SJCRH30 (cell line): ENCODE measurements around the gene IFIT5. TPM values are rescaled to one million over a fixed set of nuclear protein-coding genes. Genes with fewer than 3 reads are reported as not detected.
"Not testable (repeated sequence)": the region's sequence is repeated elsewhere in the genome, so short reads cannot be mapped to it uniquely, and the experiment has no call there.

Experiments
- DNase-seq, 2 experiments: peaks; one replicate each; pipeline ENCODE4 v3.0.0-alpha.2; 2015 to 2020
- H3K27ac ChIP-seq: fragments of 250-450 bp; sonication (Bioruptor Pico); 2 replicates; pipeline ENCODE4 v1.5.1; 2020; ENCODE audit warnings: mild to moderate bottlenecking, moderate library complexity
- H3K27me3 ChIP-seq: fragments of 250-450 bp; sonication (Bioruptor Pico); 2 replicates; pipeline ENCODE4 v1.5.1; 2020; ENCODE audit warnings: mild to moderate bottlenecking, moderate library complexity
- H3K36me3 ChIP-seq: fragments of 250-450 bp; sonication (Bioruptor Pico); 2 replicates; pipeline ENCODE4 v1.5.1; 2020; ENCODE audit warnings: mild to moderate bottlenecking, moderate library complexity
- H3K4me1 ChIP-seq: fragments of 250-450 bp; sonication (Bioruptor Pico); 2 replicates; pipeline ENCODE4 v1.5.1; 2020; ENCODE audit warnings: mild to moderate bottlenecking, moderate library complexity
- H3K4me3 ChIP-seq: fragments of 250-450 bp; sonication (Bioruptor Pico); 2 replicates; pipeline ENCODE4 v1.5.1; 2020; ENCODE audit warnings: mild to moderate bottlenecking, moderate library complexity
- H3K9me3 ChIP-seq: fragments of 250-450 bp; sonication (Bioruptor Pico); replicated peaks from 2 replicates; pipeline ENCODE4 v1.5.1; 2020; ENCODE audit warnings: mild to moderate bottlenecking, moderate library complexity
- total RNA-seq: library from RNA; depleted of rRNA; stranded (reverse); fragments of >200 nt; shearing (Covaris generic); gene quantifications from 2 replicates; pipeline ENCODE4 v1.2.3, GENCODE V29; 2014

The IFIT5 gene
- total RNA-seq, 1 experiment from 2014 or later = 8.1 TPM

DNA sequence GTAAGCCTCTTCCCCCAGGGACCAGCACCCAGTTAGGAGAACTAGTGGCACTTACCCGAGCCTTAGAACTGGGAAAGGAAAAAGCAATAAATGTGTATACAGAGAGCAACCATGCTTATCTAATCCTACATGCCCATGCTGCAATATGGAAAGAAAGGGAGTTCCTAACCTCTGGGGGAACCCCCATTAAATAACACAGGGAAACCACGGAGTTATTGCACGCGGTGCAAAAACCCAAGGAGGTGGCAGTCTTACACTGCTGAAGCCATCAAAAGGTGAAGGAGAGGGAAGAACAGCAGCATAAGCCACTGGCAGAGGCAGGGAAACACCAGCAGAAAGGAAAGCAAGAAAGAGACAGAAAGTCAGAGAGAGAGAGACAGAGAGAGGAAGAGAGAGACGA is 3.8 kb upstream of the IFIT5 start:
- not testable (repeated sequence) for DNase-seq, H3K4me3 ChIP-seq, H3K4me1 ChIP-seq, H3K27me3 ChIP-seq, H3K9me3 ChIP-seq, H3K36me3 ChIP-seq, H3K27ac ChIP-seq

DNA sequence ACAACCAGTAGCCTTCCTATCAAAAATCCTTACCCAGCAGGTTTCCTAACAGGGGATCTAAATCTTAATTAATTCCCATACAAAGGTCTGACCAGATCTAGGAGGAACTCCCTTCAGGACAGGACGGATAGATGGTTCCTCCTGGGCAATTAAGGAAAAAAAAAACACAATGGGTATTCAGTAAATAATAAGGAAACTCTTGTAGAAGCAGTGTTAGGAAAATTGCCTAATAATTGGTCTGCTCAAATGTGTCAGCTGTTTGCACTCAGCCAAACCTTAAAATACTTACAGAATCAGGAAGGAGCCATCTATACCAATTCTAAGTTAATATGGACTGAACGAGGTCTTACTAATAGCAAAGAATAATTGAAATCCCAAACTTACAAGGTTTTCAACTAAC is 3.2 kb upstream of the IFIT5 start:
- not testable (repeated sequence) for H3K4me1 ChIP-seq, H3K27me3 ChIP-seq, H3K9me3 ChIP-seq, H3K4me3 ChIP-seq, H3K36me3 ChIP-seq, DNase-seq, H3K27ac ChIP-seq

DNA sequence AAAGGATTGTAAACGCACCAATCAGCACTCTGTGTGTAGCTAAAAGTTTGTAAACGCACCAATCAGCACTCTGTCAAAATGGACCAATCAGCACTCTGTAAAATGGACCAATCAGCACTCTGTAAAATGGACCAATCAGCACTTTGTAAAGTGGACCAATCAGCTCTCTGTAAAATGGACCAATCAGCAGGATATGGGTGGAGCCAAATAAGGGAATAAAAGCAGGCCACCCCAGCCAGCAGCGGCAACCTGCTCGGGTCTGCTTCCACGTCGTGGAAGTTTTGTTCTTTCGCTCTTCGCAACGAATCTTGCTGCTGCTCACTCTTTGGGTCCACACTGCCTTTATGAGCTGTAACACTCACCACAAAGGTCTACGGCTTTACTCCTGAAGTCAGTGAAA is 2.1 kb upstream of the IFIT5 start:
- H3K4me1 ChIP-seq, H3K4me3 ChIP-seq, DNase-seq, H3K27me3 ChIP-seq, H3K36me3 ChIP-seq, H3K27ac ChIP-seq, H3K9me3 ChIP-seq: not testable (repeated sequence)

DNA sequence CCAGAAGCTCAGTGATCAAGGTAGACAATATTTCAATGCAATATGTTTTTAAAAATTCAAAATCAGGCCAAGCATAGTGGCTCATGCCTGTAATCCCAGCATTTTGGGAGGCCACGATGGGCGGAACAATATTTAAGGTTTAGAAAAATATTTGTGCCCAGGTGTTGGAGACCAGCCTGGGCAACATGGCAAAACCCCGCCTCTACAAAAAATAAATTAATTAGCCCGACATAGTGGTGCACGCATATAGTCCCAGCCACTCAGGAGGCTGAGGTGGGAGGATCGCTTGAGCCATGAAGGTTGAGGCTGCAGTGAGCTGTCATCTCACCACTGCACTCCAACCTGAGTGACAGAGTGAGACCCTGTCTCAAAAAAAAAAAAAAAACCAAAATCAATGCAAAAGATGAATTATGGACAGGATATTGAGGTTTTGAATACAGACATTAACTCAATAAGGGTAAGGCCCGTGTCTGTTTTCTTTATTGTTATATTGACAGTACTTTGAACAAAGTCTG is 913 bp upstream of the IFIT5 start:
- Histone ChIP-seq H3K4me3 (peak overlapping the region; percentile 76), H3K4me1 (no peaks in the 10 kb centered on the region; the same call in 1 of the 2 replicates), H3K27ac (no peak overlapping the region), H3K27me3 (no peaks in the 10 kb centered on the region), H3K9me3 (no peaks in the 10 kb centered on the region), H3K36me3 (no peaks in the 10 kb centered on the region)
- no peak for DNase-seq

DNA sequence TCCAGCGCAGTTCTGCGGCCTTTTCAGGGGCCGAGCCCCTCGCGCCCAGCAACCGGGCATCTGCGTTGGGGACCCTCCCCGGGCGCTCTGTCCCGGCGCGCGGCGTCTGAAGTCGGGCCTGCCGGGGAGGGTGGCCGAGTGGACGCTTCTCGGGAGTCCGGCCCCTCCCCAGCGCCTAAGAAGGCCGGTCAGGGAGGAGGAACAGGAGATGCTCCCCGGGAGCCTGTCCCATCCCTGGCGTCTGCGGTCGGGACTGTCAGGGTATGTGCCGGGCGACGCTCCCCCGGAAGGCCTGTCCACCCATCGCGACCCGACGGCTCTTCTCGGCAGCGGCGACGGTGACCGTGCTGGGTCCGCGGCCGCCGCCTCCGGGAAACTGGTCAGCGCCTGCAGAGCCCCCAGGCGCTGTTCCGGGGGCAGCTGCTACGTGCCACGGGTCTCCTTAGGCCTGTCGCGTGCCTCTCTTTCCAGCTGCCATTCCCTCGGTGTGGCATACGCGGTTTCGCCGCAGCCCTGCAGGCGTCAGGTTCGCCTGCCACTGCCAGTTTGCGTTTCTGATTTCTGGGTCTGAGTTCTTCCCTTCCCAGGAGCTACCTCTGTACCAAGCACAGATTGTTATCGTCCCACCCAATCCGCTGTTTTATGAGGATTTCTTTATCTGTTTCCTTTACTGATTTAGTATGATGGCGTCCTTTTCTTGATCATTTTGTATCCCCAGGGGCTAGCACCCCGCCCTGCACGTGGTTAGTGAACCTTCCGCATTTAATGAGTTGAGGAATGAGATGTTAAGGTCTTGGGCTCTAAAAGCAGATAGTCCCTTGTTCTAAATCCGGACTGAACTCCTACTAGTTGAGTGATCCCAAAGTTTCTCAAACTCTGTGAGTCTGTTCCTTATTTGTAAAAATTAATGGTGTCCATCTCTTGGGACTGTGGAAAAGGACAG is 782 bp downstream of the IFIT5 start:
- no peaks in the 10 kb centered on the region for H3K27me3 ChIP-seq
- peak overlapping the region; percentile 62 for H3K27ac ChIP-seq
- DNase-seq = peak; percentile 54 to 60
- H3K9me3 ChIP-seq = no peaks in the 10 kb centered on the region
- H3K36me3 ChIP-seq = no peaks in the 10 kb centered on the region
- peak overlapping the region; percentile 76 for H3K4me3 ChIP-seq
- H3K4me1 ChIP-seq = no peaks in the 10 kb centered on the region; the same call in 1 of the 2 replicates

DNA sequence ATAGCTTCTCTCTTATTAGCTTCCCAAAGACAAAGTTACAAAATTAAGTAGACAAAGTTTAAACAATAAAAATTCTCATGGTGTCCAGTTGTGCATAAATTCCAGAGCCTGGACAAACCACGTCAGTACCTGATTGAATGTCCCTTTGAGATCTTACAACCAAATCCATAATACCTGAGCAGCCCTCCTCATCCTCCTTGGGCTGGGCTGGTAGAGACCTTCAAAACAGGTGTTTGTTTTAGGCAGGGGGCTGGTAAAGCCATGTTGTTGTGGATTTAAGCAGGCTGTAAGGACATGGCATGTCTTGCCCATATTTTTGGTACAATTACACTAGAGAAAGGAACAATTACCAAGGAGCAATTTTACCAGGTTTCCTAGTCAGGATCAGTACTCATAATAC is 2.1 kb downstream of the IFIT5 start:
- Histone ChIP-seq H3K36me3 (no peaks in the 10 kb centered on the region), H3K27me3 (no peaks in the 10 kb centered on the region), H3K4me3 (no peak overlapping the region), H3K9me3 (no peaks in the 10 kb centered on the region), H3K4me1 (no peaks in the 10 kb centered on the region; the same call in 1 of the 2 replicates), H3K27ac (no peak overlapping the region)
- no peak for DNase-seq

DNA sequence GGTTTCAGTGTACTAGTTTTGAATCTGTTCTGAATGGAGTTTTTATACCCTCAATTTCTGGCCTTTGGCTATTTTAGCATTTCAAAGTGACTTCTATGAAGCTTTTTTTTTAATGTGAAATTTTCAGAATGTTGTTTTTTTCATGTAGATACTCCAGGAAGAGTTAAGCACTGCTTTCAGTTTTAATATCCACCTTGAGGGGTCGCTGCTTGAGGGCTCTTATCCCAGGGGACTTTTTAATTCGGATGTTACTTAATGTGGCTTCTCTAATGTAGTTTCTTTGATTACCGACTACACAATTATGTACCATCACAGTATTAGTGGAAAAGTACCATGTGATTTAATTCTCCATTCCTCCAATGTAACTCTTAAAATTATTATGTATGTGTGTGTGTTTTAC is 5.2 kb downstream of the IFIT5 start:
- no peaks in the 10 kb centered on the region for H3K27me3 ChIP-seq
- no peaks in the 10 kb centered on the region for H3K9me3 ChIP-seq
- no peaks in the 10 kb centered on the region for H3K4me1 ChIP-seq
- H3K36me3 ChIP-seq = no peaks in the 10 kb centered on the region
- H3K27ac ChIP-seq = no peak overlapping the region
- no peak overlapping the region for H3K4me3 ChIP-seq
- no peak for DNase-seq

DNA sequence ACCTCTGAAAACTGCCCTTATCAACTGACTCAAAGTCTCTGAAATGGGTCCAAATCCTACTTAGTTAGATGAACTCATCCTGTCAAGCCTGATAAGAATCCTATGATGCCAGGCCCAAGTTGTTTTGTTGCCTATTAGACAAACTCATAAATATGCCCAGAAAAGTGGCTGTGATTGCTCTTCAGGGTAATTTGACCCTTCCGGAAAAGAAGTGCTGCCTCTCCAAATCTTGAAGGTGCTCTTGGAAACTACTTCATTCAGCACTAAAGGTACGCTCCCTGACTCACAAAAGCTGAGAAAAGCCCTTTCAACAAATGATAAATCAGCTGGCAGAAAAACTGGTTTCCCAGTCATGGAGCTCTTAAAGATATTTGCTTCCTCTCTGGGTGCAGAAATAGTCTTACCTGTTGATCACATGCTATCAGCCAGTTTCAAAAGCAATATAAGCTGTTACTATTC is 6.7 kb downstream of the IFIT5 start:
- Histone ChIP-seq H3K4me1 (no peaks in the 10 kb centered on the region), H3K27me3 (no peaks in the 10 kb centered on the region), H3K4me3 (no peak overlapping the region), H3K36me3 (no peaks in the 10 kb centered on the region), H3K27ac (no peak overlapping the region), H3K9me3 (no peaks in the 10 kb centered on the region)
- no peak for DNase-seq

DNA sequence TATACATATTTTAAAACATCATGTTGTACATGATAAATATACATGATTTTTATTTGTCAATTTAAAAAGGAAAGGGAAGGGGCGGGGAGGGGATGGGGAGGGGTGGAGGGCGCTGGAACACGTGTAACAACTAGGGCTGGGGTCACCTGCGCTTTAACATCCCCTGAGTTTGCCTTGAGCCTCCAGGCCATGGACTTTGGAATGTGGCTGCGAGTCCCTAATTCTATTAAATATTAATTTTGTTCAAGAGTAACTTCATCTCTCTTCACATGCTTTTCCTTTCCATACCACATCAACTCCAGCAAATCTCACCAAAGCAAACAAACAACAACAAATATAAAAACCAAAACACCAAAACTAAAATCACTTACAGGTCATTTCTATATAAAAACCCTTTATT is 10.6 kb downstream of the IFIT5 start:
- no peak overlapping the region for H3K4me3 ChIP-seq
- H3K4me1 ChIP-seq = 0 out of 2 replicates have a peak, but pooled peaks cover 7% of the 10 kb centered on the region
- no peaks in the 10 kb centered on the region for H3K36me3 ChIP-seq
- no peaks in the 10 kb centered on the region for H3K27me3 ChIP-seq
- no peaks in the 10 kb centered on the region for H3K9me3 ChIP-seq
- H3K27ac ChIP-seq = no peak overlapping the region
- no peak for DNase-seq

DNA sequence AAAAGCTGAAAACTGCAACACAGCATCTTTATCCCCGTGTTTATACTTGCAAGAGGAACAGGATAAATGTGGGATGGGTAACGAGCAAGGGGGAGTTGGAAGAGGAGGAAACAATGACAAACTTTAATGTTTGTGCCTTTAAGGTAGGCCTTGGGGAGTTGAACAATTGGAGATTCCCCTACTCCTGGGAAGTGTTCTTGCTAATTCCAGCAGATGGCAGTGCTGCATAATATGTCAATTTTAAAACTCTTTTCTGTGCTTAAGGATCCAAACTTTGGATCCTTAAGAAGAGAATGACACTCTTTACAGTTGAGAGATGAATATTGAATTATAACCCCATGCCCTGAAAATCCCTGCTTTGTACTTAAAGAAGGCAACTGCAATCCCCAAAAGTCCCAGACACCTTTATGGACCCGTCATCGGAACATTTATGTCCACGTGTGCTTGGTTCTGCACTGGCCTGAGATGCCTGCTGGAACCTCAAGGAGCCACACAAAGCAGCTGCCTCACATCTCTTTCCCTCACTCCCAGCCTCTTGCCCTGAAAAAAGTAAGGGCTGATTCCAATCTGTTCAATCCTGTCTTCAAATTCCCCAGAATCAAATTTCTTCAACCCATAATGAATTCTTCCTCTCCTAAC is 12.0 kb downstream of the IFIT5 start:
- peak; percentile 5 to 59 for DNase-seq
- Histone ChIP-seq H3K27ac (no peak overlapping the region), H3K4me3 (no peak overlapping the region), H3K9me3 (no peaks in the 10 kb centered on the region), H3K4me1 (0 out of 2 replicates have a peak, but pooled peaks cover 7% of the 10 kb centered on the region), H3K27me3 (no peaks in the 10 kb centered on the region), H3K36me3 (no peaks in the 10 kb centered on the region)

DNA sequence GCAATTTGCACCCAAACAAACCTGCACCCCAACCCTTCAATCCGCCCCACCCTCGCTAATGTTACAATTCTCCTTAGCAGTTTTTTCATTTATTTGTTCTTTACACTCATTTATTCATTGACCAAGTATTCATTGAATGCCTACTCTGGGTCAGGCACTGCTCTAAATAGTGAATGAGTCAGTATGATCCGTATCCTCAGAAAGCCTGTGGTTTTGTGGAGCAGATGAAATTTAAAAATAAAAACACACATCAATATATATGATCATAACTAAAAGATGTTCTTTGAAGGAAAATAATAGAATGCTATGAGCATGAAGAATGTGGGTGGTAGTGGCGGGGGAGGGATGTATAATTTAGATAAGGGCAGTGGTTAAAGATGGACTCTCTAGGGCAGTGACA is 13.3 kb downstream of the IFIT5 start:
- no peaks in the 10 kb centered on the region for H3K27me3 ChIP-seq
- no peak overlapping the region for H3K27ac ChIP-seq
- H3K9me3 ChIP-seq = no peaks in the 10 kb centered on the region
- no peak overlapping the region for H3K4me3 ChIP-seq
- H3K36me3 ChIP-seq = no peaks in the 10 kb centered on the region
- H3K4me1 ChIP-seq = 0 out of 2 replicates have a peak, but pooled peaks cover 7% of the 10 kb centered on the region
- DNase-seq = no peak

DNA sequence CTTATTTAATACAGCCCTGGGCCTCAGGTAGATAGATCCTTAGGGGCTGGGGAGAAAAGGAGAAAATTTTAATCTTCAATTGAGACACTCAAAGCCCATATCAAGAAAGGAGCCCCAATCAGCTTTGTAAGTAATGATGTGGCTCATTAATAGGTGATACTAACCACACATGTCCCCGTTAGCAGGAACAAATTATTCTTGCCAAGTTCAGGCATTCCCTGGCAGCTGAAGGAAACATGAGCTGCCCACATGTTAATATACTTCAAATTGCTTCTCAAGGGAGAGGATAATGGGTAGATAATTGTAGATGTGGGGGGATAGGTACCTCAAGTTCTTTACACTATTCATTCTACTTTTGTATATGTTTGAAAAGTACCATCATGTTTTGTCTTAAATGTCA is 14.5 kb downstream of the IFIT5 start:
- no peak overlapping the region for H3K27ac ChIP-seq
- H3K4me1 ChIP-seq = 0 out of 2 replicates have a peak, but pooled peaks cover 7% of the 10 kb centered on the region
- no peaks in the 10 kb centered on the region for H3K27me3 ChIP-seq
- no peak overlapping the region for H3K4me3 ChIP-seq
- no peaks in the 10 kb centered on the region for H3K9me3 ChIP-seq
- H3K36me3 ChIP-seq = no peaks in the 10 kb centered on the region
- DNase-seq = peak; percentile 7 to 35

DNA sequence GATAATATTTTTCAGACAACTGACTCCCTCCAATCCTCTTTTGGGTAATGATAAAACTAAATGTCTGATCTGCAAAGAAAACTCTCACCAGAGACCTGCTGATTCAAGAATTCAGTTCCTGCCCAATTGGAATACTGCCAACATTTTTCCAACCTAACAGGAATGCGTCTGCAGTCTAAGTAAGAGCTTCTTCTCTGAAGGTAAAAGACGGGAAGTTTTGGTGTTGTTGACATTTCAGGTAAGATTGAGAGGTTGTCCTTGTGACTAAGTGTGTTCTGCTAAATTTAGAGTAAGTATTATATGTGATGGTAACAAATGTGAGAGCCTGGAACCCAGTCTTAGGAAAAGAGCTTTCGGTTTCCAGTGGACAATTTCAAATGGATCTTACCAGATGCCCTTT is 17.6 kb downstream of the IFIT5 start:
- Histone ChIP-seq H3K9me3 (no peaks in the 10 kb centered on the region), H3K27me3 (no peaks in the 10 kb centered on the region), H3K36me3 (no peaks in the 10 kb centered on the region), H3K27ac (no peak overlapping the region), H3K4me3 (no peak overlapping the region), H3K4me1 (0 out of 2 replicates have a peak, but pooled peaks cover 7% of the 10 kb centered on the region)
- DNase-seq = peak in 1 of 2 experiments; percentile 19

DNA sequence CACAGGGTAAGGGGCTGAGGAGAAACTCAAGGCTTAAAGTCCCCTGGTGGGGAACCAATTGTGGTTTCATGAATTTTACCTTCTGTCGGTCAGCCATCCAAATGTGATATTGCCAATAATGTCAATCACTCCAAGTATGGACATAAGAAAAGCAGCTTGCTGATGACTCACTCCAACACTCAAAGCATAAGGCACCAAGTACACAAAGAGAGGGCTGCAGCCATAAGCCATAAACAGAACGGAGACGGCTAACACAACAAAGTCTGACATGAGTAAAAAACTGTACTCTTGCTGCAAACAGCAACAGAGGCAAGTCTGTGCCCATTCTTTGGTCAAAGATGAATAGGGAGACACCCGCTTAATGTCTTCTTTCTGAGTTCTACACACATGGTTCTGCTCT is 24.2 kb downstream of the IFIT5 start:
- no peaks in the 10 kb centered on the region for H3K36me3 ChIP-seq

More for the DNA sequence above, 24.2 kb downstream of the IFIT5 start:
- no peak for DNase-seq
- no peaks in the 10 kb centered on the region for H3K4me1 ChIP-seq
- no peak overlapping the region for H3K4me3 ChIP-seq
- no peak overlapping the region for H3K27ac ChIP-seq
- no peaks in the 10 kb centered on the region for H3K9me3 ChIP-seq
- no peaks in the 10 kb centered on the region for H3K27me3 ChIP-seq
